ENCODE measurements around the gene TCF7L1. TPM values are rescaled to one million over a fixed set of nuclear protein-coding genes. Genes with fewer than 3 reads are reported as not detected.
"Not testable (repeated sequence)": the region's sequence is repeated elsewhere in the genome, so short reads cannot be mapped to it uniquely, and the experiment has no call there.

The TCF7L1 gene
- total RNA-seq, 2 donors from 2014 or later = 0.12 TPM; not detected in 1

GRCh38 chr2:85184990-85185389 is 51.8 kb downstream of the TCF7L1 start:
- H3K9me3 ChIP-seq (ENCODE audit: control insufficient read depth, low read length, poor library complexity, severe bottlenecking) = no peaks in the 10 kb centered on the region
- Mint-ChIP-seq H3K27ac (peak overlapping the region; percentile 9), H3K27me3 (peaks cover 61% of the 10 kb centered on the region), H3K36me3 (ENCODE audit: low read depth) (peaks cover 2% of the 10 kb centered on the region), H3K4me1 (peaks cover 8% of the 10 kb centered on the region), H3K4me3 (no peak overlapping the region)
- ATAC-seq (no peak), DNase-seq (no peak)

DNA sequence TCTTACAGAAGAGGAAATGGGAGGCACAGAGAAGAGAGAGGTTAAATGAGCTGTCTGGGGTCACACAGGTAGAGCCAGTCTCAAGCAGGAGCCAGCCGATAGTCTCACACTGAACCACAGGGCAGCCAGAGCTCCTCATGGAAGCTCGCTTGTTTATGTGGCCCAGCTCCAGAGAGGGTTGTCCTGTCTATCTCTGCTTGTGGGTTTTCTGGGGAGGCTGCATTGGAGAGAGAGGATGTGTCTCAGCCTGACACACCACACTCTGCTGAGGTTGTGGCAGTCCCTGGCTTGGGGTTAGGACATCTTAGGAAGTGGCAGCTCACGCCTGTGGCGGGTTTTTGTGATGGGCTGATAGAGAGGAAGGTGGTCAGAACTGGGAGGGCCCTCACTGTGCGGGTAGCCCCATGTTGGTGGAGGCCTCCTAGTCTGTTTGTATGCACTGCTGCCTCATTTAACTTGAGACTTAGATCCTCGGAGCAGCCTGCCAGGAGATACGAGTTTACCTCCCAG is 52.3 kb downstream of the TCF7L1 start:
- Mint-ChIP-seq H3K36me3 (ENCODE audit: low read depth) (peaks cover 2% of the 10 kb centered on the region), H3K4me3 (no peak overlapping the region), H3K27me3 (peaks cover 61% of the 10 kb centered on the region), H3K27ac (peak overlapping the region; percentile 9), H3K4me1 (peaks cover 8% of the 10 kb centered on the region)
- no peaks in the 10 kb centered on the region for H3K9me3 ChIP-seq (ENCODE audit: control insufficient read depth, low read length, poor library complexity, severe bottlenecking)
- DNase-seq (no peak), ATAC-seq (no peak)

GRCh38 chr2:85187069-85187468 is 53.9 kb downstream of the TCF7L1 start:
- DNase-seq = no peak
- ATAC-seq = no peak
- H3K27ac Mint-ChIP-seq = no peak overlapping the region
- peaks cover 2% of the 10 kb centered on the region for H3K36me3 Mint-ChIP-seq (ENCODE audit: low read depth)
- peaks cover 2% of the 10 kb centered on the region for H3K4me1 Mint-ChIP-seq
- H3K9me3 ChIP-seq (ENCODE audit: control insufficient read depth, low read length, poor library complexity, severe bottlenecking) = no peaks in the 10 kb centered on the region
- H3K27me3 Mint-ChIP-seq = peaks cover 50% of the 10 kb centered on the region
- no peak overlapping the region for H3K4me3 Mint-ChIP-seq

- peaks cover 2% of the 10 kb centered on the region for H3K4me1 Mint-ChIP-seq
- no peak overlapping the region for H3K27ac Mint-ChIP-seq
- ATAC-seq (no peak), DNase-seq (no peak)
- H3K36me3 Mint-ChIP-seq (ENCODE audit: low read depth) = peaks cover 2% of the 10 kb centered on the region
- H3K27me3 Mint-ChIP-seq = peaks cover 50% of the 10 kb centered on the region
- no peak overlapping the region for H3K4me3 Mint-ChIP-seq
- H3K9me3 ChIP-seq (ENCODE audit: control insufficient read depth, low read length, poor library complexity, severe bottlenecking) = no peaks in the 10 kb centered on the region
These were observed 55.7 kb downstream of the TCF7L1 start for GRCh38 chr2:85188852-85189251.

- no peak overlapping the region for H3K27ac Mint-ChIP-seq
- no peak overlapping the region for H3K4me3 Mint-ChIP-seq
- ATAC-seq (no peak), DNase-seq (no peak)
- H3K36me3 Mint-ChIP-seq (ENCODE audit: low read depth) = peaks cover 2% of the 10 kb centered on the region
- no peaks in the 10 kb centered on the region for H3K9me3 ChIP-seq (ENCODE audit: control insufficient read depth, low read length, poor library complexity, severe bottlenecking)
- peaks cover 52% of the 10 kb centered on the region for H3K27me3 Mint-ChIP-seq
- no peaks in the 10 kb centered on the region for H3K4me1 Mint-ChIP-seq
These were observed 56.5 kb downstream of the TCF7L1 start for GRCh38 chr2:85189606-85190270.

DNA sequence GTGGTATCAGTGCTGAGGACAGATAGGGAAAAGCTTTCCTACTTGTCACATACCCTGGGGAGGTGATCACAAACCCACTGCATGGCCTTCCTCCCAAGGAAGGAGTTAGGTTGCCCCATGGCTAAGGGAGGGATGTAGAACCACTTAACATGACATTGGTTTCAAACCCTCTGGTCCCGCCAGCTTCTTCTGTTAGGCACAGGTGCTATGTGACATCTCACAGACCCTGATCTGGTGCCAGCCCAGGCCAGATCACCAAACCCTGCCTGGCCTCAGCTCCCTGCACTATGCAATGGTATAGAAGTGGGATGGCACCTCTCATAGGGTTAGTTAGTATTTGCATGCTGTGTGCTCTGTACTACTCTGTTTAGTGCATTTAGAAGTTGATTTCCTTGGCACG is 58.0 kb downstream of the TCF7L1 start:
- H3K4me3 Mint-ChIP-seq = no peak overlapping the region
- H3K27me3 Mint-ChIP-seq = peaks cover 50% of the 10 kb centered on the region
- no peak for ATAC-seq
- no peaks in the 10 kb centered on the region for H3K9me3 ChIP-seq (ENCODE audit: control insufficient read depth, low read length, poor library complexity, severe bottlenecking)
- H3K4me1 Mint-ChIP-seq = no peaks in the 10 kb centered on the region
- DNase-seq = no peak
- H3K27ac Mint-ChIP-seq = no peak overlapping the region
- peaks cover 2% of the 10 kb centered on the region for H3K36me3 Mint-ChIP-seq (ENCODE audit: low read depth)

- DNase-seq (no peak), ATAC-seq (no peak)
- H3K36me3 Mint-ChIP-seq (ENCODE audit: low read depth) = no peaks in the 10 kb centered on the region
- H3K9me3 ChIP-seq (ENCODE audit: control insufficient read depth, low read length, poor library complexity, severe bottlenecking) = no peaks in the 10 kb centered on the region
- H3K4me1 Mint-ChIP-seq = peaks cover 3% of the 10 kb centered on the region
- no peak overlapping the region for H3K4me3 Mint-ChIP-seq
- H3K27me3 Mint-ChIP-seq = peaks cover 35% of the 10 kb centered on the region
- no peak overlapping the region for H3K27ac Mint-ChIP-seq
These were observed 61.7 kb downstream of the TCF7L1 start for GRCh38 chr2:85194780-85195480.

- H3K4me1 Mint-ChIP-seq = peaks cover 3% of the 10 kb centered on the region
- DNase-seq (no peak), ATAC-seq (no peak)
- no peak overlapping the region for H3K4me3 Mint-ChIP-seq
- H3K36me3 Mint-ChIP-seq (ENCODE audit: low read depth) = no peaks in the 10 kb centered on the region
- no peak overlapping the region for H3K27ac Mint-ChIP-seq
- peaks cover 31% of the 10 kb centered on the region for H3K27me3 Mint-ChIP-seq
- H3K9me3 ChIP-seq (ENCODE audit: control insufficient read depth, low read length, poor library complexity, severe bottlenecking) = no peaks in the 10 kb centered on the region
These were observed 62.8 kb downstream of the TCF7L1 start for GRCh38 chr2:85195956-85196355.

GRCh38 chr2:85199698-85200097 is 66.5 kb downstream of the TCF7L1 start:
- no peak for ATAC-seq

GRCh38 chr2:85209887-85210286 is 76.7 kb downstream of the TCF7L1 start:
- no peak for DNase-seq
- Mint-ChIP-seq H3K27ac (no peak overlapping the region), H3K4me1 (peaks cover 3% of the 10 kb centered on the region), H3K36me3 (ENCODE audit: low read depth) (no peaks in the 10 kb centered on the region), H3K27me3 (peaks cover 59% of the 10 kb centered on the region), H3K4me3 (no peak overlapping the region)
- no peaks in the 10 kb centered on the region for H3K9me3 ChIP-seq (ENCODE audit: control insufficient read depth, low read length, poor library complexity, severe bottlenecking)
- no peak for ATAC-seq

More at GRCh38 chr2:85199698-85200097, 66.5 kb downstream of the TCF7L1 start:
- no peak overlapping the region for H3K27ac Mint-ChIP-seq
- peaks cover 29% of the 10 kb centered on the region for H3K27me3 Mint-ChIP-seq
- no peak overlapping the region for H3K4me3 Mint-ChIP-seq
- H3K9me3 ChIP-seq (ENCODE audit: control insufficient read depth, low read length, poor library complexity, severe bottlenecking) = no peaks in the 10 kb centered on the region
- DNase-seq = no peak
- no peaks in the 10 kb centered on the region for H3K36me3 Mint-ChIP-seq (ENCODE audit: low read depth)
- H3K4me1 Mint-ChIP-seq = peaks cover 3% of the 10 kb centered on the region

- H3K36me3 Mint-ChIP-seq (ENCODE audit: low read depth) = no peaks in the 10 kb centered on the region
- ATAC-seq (no peak), DNase-seq (no peak)
- no peaks in the 10 kb centered on the region for H3K9me3 ChIP-seq (ENCODE audit: control insufficient read depth, low read length, poor library complexity, severe bottlenecking)
- no peak overlapping the region for H3K27ac Mint-ChIP-seq
- peaks cover 59% of the 10 kb centered on the region for H3K27me3 Mint-ChIP-seq
- H3K4me3 Mint-ChIP-seq = no peak overlapping the region
- peaks cover 3% of the 10 kb centered on the region for H3K4me1 Mint-ChIP-seq
These were observed 77.3 kb downstream of the TCF7L1 start for GRCh38 chr2:85210511-85210910.

- not testable (repeated sequence) for H3K27ac Mint-ChIP-seq; H3K4me3 Mint-ChIP-seq; H3K9me3 ChIP-seq (ENCODE audit: control insufficient read depth, low read length, poor library complexity, severe bottlenecking); H3K36me3 Mint-ChIP-seq (ENCODE audit: low read depth); DNase-seq; H3K4me1 Mint-ChIP-seq; ATAC-seq
- peaks cover 68% of the 10 kb centered on the region for H3K27me3 Mint-ChIP-seq
These were observed 78.4 kb downstream of the TCF7L1 start for GRCh38 chr2:85211606-85212005.

GRCh38 chr2:85212841-85213240 is 79.6 kb downstream of the TCF7L1 start:
- no peak overlapping the region for H3K4me3 Mint-ChIP-seq
- peaks cover 3% of the 10 kb centered on the region for H3K4me1 Mint-ChIP-seq
- ATAC-seq (no peak), DNase-seq (no peak)
- H3K9me3 ChIP-seq (ENCODE audit: control insufficient read depth, low read length, poor library complexity, severe bottlenecking) = no peaks in the 10 kb centered on the region
- H3K27ac Mint-ChIP-seq = no peak overlapping the region
- peaks cover 73% of the 10 kb centered on the region for H3K27me3 Mint-ChIP-seq
- no peaks in the 10 kb centered on the region for H3K36me3 Mint-ChIP-seq (ENCODE audit: low read depth)

DNA sequence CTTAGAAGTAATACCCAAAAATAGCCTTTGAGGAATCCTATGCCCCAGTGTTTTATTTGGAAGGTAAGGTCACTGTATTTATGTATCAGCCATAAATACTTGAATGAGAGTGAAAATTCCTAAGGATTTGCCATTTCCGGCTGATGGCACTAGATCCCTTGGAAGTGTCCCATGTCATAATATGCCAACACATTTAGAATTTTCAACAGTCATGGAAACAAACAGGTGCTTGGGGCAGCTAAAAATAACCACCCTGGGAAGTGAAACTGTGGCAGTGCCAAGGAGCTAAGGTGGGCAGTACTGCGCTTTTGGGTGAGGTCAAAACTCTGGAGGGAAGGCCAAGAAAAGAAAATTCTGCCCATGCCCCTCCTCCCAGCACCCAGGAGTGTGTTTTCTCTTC is 80.2 kb downstream of the TCF7L1 start:
- peaks cover 67% of the 10 kb centered on the region for H3K27me3 Mint-ChIP-seq
- no peak overlapping the region for H3K4me3 Mint-ChIP-seq
- H3K4me1 Mint-ChIP-seq = peaks cover 3% of the 10 kb centered on the region
- H3K36me3 Mint-ChIP-seq (ENCODE audit: low read depth) = no peaks in the 10 kb centered on the region
- ATAC-seq (no peak), DNase-seq (no peak)
- no peak overlapping the region for H3K27ac Mint-ChIP-seq
- H3K9me3 ChIP-seq (ENCODE audit: control insufficient read depth, low read length, poor library complexity, severe bottlenecking) = no peaks in the 10 kb centered on the region
